GM23338 (cell line): ENCODE measurements around the gene ADPGK. TPM values are rescaled to one million over a fixed set of nuclear protein-coding genes. Genes with fewer than 3 reads are reported as not detected.

Experiments used
- ATAC-seq: fragments of 200-7000 bp; cut with Tn5 transposase; 3 replicates; pipeline ENCODE4 v1.9.1; 2020
- DNase-seq: peaks from one replicate; pipeline ENCODE4 v3.0.0-alpha.2; 2015; ENCODE audit warnings: low spot score
- H2AFZ ChIP-seq: fragments of 200-600 bp; sonication (generic); 2 replicates; pipeline ENCODE4 v1.8.0; 2016; ENCODE audit warnings: antibody characterized with exemption, mild to moderate bottlenecking, moderate library complexity
- H3F3A ChIP-seq: fragments of 200-600 bp; sonication (generic); replicated peaks from 2 replicates; pipeline ENCODE4 v1.8.0; 2017; ENCODE audit warnings: antibody characterized with exemption, mixed run types, low read depth
- H3K27ac ChIP-seq: fragments of 200-600 bp; sonication (generic); 2 replicates; pipeline ENCODE4 v1.6.1; 2016; ENCODE audit warnings: low read depth
- H3K27me3 ChIP-seq: fragments of 200-600 bp; sonication (generic); 2 replicates; pipeline ENCODE4 v1.8.0; 2016; ENCODE audit warnings: mild to moderate bottlenecking, mixed run types, moderate library complexity; ENCODE audit not compliant: insufficient read depth
- H3K36me3 ChIP-seq: fragments of 200-600 bp; sonication (generic); 2 replicates; pipeline ENCODE4 v1.8.0; 2016; ENCODE audit warnings: mild to moderate bottlenecking; ENCODE audit not compliant: insufficient read depth
- H3K4me1 ChIP-seq: fragments of 200-600 bp; sonication (generic); 2 replicates; pipeline ENCODE4 v1.8.0; 2016; ENCODE audit warnings: mild to moderate bottlenecking, moderate library complexity; ENCODE audit not compliant: insufficient read depth
- H3K4me2 ChIP-seq: fragments of 200-600 bp; sonication (generic); 2 replicates; pipeline ENCODE4 v1.7.1; 2017; ENCODE audit warnings: mixed run types
- H3K4me3 ChIP-seq: fragments of 200-600 bp; sonication (generic); 2 replicates; pipeline ENCODE4 v1.6.1; 2016; ENCODE audit warnings: mixed run types
- H3K79me2 ChIP-seq: fragments of 200-600 bp; sonication (generic); replicated peaks from 2 replicates; pipeline ENCODE4 v1.8.0; 2017; ENCODE audit warnings: mild to moderate bottlenecking; ENCODE audit not compliant: insufficient read depth
- H3K9me2 ChIP-seq: fragments of 200-600 bp; sonication (generic); 2 replicates; pipeline ENCODE4 v1.8.0; 2017; ENCODE audit not compliant: insufficient read depth
- H4K20me1 ChIP-seq: fragments of 200-600 bp; sonication (generic); replicated peaks from 2 replicates; pipeline ENCODE4 v1.8.0; 2017; ENCODE audit warnings: mild to moderate bottlenecking; ENCODE audit not compliant: insufficient read depth
- H3K27ac Mint-ChIP-seq: 2 replicates; pipeline ENCODE4 v1.8.0; 2020; ENCODE audit warnings: inconsistent platforms, mild to moderate bottlenecking, moderate library complexity, mixed read lengths
- H3K27me3 Mint-ChIP-seq: 3 replicates; pipeline ENCODE4 v1.8.0; 2022; ENCODE audit warnings: low read depth, mild to moderate bottlenecking, moderate library complexity, mixed read lengths, inconsistent platforms; ENCODE audit not compliant: insufficient read depth, poor library complexity
- H3K36me3 Mint-ChIP-seq: 3 replicates; pipeline ENCODE4 v1.8.0; 2021; ENCODE audit warnings: low read depth, mild to moderate bottlenecking, inconsistent platforms, moderate library complexity, mixed read lengths
- H3K4me1 Mint-ChIP-seq: 3 replicates; pipeline ENCODE4 v1.8.0; 2020; ENCODE audit warnings: mild to moderate bottlenecking, inconsistent platforms, mixed read lengths
- H3K4me3 Mint-ChIP-seq: 3 replicates; pipeline ENCODE4 v1.8.0; 2021; ENCODE audit warnings: moderate library complexity, mild to moderate bottlenecking, inconsistent platforms, mixed read lengths
- H3K9me3 Mint-ChIP-seq: 3 replicates; pipeline ENCODE4 v1.8.0; 2020; ENCODE audit warnings: moderate library complexity, mild to moderate bottlenecking, inconsistent platforms, mixed read lengths
- CREB1 ChIP-seq: fragments of 250-450 bp; sonication (Bioruptor Pico); IDR thresholded peaks from 2 replicates; pipeline ENCODE4 v1.5.0; 2020; ENCODE audit warnings: low read depth, mild to moderate bottlenecking, moderate library complexity
- EZH2phosphoT487 ChIP-seq: fragments of 200-600 bp; sonication (generic); IDR thresholded peaks from one replicate; pipeline ENCODE4 v1.8.1; 2018; ENCODE audit warnings: antibody characterized with exemption; ENCODE audit not compliant: unreplicated experiment
- JUNB ChIP-seq: IDR thresholded peaks from one replicate; pipeline ENCODE4 v1.6.1; 2016; ENCODE audit warnings: antibody characterized with exemption; ENCODE audit not compliant: unreplicated experiment
- STAT1 ChIP-seq: IDR thresholded peaks from one replicate; pipeline ENCODE4 v1.6.1; 2016; ENCODE audit warnings: antibody characterized with exemption; ENCODE audit not compliant: unreplicated experiment
- ZNF114 ChIP-seq: fragments of 250-450 bp; sonication (Bioruptor Pico); IDR thresholded peaks from 2 replicates; pipeline ENCODE4 v1.5.0; 2020; ENCODE audit warnings: mild to moderate bottlenecking, moderate library complexity
- polyA plus RNA-seq: library from polyadenylated mRNA; unstranded; fragments of >200 nt; fragmentation: Nextera tagmentation; extraction: Ambion mirVana; gene quantifications from 2 replicates; pipeline ENCODE4 v1.2.1, GENCODE V29; 2016
- total RNA-seq: library from RNA; depleted of rRNA; stranded (reverse); fragments of >200 nt; shearing (Covaris generic); gene quantifications from 2 replicates; pipeline ENCODE4 v1.2.3, GENCODE V29; 2014
- TF ChIP-seq, protein P1 (sequence below): fragments of 250-450 bp; sonication (Bioruptor Pico); IDR thresholded peaks from 2 replicates; pipeline ENCODE4 v1.5.0; 2020; ENCODE audit warnings: mild to moderate bottlenecking, moderate library complexity
- TF ChIP-seq, protein P2 (sequence below): IDR thresholded peaks from one replicate; pipeline ENCODE4 v1.6.1; 2018; ENCODE audit warnings: antibody characterized with exemption; ENCODE audit not compliant: unreplicated experiment
- TF ChIP-seq, protein P3 (sequence below), 2 experiments: fragments of 200-600 bp in 1 of 2; sonication (generic) in 1 of 2; conservative IDR thresholded peaks; 2 replicates each; pipeline versions ENCODE4 v1.5.1 to v1.6.1; 2016 to 2017; ENCODE audit warnings: antibody characterized with exemption in 2 of 2, low read depth in 2 of 2, mild to moderate bottlenecking in 2 of 2, moderate library complexity in 1 of 2

Gene ADPGK
- total and polyA plus RNA-seq, 2 experiments from 2014 or later = 21.5 to 57.0 TPM

DNA sequence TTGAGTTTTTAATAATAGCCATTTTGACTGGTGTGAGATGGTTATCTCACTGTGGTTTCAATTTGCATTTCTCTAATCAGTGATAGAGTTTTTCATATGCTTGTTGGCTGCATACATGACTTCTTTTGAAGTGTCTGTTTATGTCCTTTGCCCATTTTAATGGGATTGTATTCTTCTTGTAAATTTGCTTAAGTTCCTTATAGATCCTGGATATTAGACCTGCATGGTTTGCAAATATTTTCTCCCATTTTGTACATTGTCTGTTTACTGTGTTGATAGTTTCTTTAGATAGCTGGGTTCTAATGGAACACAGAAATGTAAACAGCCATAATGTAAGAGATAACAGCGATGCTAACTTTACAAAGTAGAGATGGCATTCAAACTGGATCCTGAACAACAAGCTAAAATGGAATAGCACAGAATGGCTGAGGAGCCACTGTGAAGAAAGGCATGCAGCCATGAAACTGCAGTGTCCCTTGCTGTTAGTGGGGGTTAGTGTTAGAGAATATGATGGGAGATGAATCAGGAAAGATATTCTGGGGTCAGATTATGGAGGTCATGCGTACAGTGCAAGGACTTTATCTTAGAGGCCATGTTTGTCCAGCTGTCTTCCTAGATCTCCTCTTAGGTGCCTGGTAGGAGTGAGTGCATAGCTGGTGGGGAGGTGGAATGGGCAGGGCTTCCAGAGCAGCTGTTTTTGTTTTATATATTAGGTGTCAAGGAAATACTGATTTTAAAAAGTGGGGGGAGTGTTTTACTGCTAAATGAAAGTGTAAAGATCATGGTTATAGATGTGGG is 49.4 kb downstream of the ADPGK start:
- ATAC-seq (no peak), DNase-seq (no peak)
- no peaks in the 10 kb centered on the region; the same call in 2 of the 3 replicates for H3K9me3 Mint-ChIP-seq
- peaks cover 43% of the 10 kb centered on the region for H3K36me3 Mint-ChIP-seq
- Histone ChIP-seq H3K4me3 (no peak overlapping the region), H2AFZ (no peak overlapping the region), H4K20me1 (no peaks in the 10 kb centered on the region; the same call in none of the 2 replicates), H3K27me3 (no peaks in the 10 kb centered on the region), H3F3A (no peaks in the 10 kb centered on the region), H3K79me2 (no peaks in the 10 kb centered on the region), H3K4me1 (no peaks in the 10 kb centered on the region), H3K9me2 (no peaks in the 10 kb centered on the region), H3K27ac (no peak overlapping the region), H3K4me2 (no peak overlapping the region), H3K36me3 (peaks cover 28% of the 10 kb centered on the region)
- H3K27me3 Mint-ChIP-seq = peaks cover 3% of the 10 kb centered on the region
- H3K4me3 Mint-ChIP-seq = no peak overlapping the region
- H3K27ac Mint-ChIP-seq = no peak overlapping the region
- no peak for TF ChIP-seq CREB1 (CRISPR knock-in tag)
- TF ChIP-seq, protein P1, sequence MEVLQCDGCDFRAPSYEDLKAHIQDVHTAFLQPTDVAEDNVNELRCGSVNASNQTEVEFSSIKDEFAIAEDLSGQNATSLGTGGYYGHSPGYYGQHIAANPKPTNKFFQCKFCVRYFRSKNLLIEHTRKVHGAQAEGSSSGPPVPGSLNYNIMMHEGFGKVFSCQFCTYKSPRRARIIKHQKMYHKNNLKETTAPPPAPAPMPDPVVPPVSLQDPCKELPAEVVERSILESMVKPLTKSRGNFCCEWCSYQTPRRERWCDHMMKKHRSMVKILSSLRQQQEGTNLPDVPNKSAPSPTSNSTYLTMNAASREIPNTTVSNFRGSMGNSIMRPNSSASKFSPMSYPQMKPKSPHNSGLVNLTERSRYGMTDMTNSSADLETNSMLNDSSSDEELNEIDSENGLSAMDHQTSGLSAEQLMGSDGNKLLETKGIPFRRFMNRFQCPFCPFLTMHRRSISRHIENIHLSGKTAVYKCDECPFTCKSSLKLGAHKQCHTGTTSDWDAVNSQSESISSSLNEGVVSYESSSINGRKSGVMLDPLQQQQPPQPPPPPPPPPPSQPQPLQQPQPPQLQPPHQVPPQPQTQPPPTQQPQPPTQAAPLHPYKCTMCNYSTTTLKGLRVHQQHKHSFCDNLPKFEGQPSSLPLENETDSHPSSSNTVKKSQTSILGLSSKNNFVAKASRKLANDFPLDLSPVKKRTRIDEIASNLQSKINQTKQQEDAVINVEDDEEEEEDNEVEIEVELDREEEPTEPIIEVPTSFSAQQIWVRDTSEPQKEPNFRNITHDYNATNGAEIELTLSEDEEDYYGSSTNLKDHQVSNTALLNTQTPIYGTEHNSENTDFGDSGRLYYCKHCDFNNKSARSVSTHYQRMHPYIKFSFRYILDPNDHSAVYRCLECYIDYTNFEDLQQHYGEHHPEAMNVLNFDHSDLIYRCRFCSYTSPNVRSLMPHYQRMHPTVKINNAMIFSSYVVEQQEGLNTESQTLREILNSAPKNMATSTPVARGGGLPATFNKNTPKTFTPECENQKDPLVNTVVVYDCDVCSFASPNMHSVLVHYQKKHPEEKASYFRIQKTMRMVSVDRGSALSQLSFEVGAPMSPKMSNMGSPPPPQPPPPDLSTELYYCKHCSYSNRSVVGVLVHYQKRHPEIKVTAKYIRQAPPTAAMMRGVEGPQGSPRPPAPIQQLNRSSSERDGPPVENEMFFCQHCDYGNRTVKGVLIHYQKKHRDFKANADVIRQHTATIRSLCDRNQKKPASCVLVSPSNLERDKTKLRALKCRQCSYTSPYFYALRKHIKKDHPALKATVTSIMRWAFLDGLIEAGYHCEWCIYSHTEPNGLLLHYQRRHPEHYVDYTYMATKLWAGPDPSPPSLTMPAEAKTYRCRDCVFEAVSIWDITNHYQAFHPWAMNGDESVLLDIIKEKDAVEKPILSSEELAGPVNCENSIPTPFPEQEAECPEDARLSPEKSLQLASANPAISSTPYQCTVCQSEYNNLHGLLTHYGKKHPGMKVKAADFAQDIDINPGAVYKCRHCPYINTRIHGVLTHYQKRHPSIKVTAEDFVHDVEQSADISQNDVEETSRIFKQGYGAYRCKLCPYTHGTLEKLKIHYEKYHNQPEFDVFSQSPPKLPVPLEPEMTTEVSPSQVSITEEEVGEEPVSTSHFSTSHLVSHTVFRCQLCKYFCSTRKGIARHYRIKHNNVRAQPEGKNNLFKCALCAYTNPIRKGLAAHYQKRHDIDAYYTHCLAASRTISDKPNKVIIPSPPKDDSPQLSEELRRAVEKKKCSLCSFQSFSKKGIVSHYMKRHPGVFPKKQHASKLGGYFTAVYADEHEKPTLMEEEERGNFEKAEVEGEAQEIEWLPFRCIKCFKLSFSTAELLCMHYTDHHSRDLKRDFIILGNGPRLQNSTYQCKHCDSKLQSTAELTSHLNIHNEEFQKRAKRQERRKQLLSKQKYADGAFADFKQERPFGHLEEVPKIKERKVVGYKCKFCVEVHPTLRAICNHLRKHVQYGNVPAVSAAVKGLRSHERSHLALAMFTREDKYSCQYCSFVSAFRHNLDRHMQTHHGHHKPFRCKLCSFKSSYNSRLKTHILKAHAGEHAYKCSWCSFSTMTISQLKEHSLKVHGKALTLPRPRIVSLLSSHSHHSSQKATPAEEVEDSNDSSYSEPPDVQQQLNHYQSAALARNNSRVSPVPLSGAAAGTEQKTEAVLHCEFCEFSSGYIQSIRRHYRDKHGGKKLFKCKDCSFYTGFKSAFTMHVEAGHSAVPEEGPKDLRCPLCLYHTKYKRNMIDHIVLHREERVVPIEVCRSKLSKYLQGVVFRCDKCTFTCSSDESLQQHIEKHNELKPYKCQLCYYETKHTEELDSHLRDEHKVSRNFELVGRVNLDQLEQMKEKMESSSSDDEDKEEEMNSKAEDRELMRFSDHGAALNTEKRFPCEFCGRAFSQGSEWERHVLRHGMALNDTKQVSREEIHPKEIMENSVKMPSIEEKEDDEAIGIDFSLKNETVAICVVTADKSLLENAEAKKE (CRISPR knock-in tag) = no peak
- no peak for TF ChIP-seq STAT1
- no peak for TF ChIP-seq ZNF114 (CRISPR knock-in tag)
- H3K4me1 Mint-ChIP-seq = no peaks in the 10 kb centered on the region

DNA sequence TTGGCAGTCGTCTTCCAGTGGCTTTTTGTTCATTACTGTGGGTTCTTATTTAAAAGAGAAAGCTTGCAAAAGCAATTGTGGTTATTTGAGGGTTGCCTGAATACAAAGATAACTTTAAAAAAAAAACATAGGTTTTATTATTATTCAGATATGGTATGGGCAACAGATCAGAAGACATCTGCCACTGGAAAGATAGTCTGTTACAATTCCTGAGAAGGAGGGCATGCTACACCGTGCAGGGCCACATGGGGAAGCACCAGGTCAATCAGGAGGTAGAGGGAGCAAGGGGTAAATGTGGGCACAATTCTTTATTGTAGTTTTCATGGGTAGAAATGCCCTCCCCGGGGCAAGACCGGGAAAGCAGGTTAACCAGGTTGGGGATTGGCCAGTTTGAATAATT is 51.0 kb downstream of the ADPGK start:
- H3K27ac Mint-ChIP-seq = no peak overlapping the region
- no peak for TF ChIP-seq JUNB
- no peak for TF ChIP-seq ZNF114 (CRISPR knock-in tag)
- TF ChIP-seq, protein P2, sequence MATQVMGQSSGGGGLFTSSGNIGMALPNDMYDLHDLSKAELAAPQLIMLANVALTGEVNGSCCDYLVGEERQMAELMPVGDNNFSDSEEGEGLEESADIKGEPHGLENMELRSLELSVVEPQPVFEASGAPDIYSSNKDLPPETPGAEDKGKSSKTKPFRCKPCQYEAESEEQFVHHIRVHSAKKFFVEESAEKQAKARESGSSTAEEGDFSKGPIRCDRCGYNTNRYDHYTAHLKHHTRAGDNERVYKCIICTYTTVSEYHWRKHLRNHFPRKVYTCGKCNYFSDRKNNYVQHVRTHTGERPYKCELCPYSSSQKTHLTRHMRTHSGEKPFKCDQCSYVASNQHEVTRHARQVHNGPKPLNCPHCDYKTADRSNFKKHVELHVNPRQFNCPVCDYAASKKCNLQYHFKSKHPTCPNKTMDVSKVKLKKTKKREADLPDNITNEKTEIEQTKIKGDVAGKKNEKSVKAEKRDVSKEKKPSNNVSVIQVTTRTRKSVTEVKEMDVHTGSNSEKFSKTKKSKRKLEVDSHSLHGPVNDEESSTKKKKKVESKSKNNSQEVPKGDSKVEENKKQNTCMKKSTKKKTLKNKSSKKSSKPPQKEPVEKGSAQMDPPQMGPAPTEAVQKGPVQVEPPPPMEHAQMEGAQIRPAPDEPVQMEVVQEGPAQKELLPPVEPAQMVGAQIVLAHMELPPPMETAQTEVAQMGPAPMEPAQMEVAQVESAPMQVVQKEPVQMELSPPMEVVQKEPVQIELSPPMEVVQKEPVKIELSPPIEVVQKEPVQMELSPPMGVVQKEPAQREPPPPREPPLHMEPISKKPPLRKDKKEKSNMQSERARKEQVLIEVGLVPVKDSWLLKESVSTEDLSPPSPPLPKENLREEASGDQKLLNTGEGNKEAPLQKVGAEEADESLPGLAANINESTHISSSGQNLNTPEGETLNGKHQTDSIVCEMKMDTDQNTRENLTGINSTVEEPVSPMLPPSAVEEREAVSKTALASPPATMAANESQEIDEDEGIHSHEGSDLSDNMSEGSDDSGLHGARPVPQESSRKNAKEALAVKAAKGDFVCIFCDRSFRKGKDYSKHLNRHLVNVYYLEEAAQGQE = no peak
- TF ChIP-seq, protein P3, sequence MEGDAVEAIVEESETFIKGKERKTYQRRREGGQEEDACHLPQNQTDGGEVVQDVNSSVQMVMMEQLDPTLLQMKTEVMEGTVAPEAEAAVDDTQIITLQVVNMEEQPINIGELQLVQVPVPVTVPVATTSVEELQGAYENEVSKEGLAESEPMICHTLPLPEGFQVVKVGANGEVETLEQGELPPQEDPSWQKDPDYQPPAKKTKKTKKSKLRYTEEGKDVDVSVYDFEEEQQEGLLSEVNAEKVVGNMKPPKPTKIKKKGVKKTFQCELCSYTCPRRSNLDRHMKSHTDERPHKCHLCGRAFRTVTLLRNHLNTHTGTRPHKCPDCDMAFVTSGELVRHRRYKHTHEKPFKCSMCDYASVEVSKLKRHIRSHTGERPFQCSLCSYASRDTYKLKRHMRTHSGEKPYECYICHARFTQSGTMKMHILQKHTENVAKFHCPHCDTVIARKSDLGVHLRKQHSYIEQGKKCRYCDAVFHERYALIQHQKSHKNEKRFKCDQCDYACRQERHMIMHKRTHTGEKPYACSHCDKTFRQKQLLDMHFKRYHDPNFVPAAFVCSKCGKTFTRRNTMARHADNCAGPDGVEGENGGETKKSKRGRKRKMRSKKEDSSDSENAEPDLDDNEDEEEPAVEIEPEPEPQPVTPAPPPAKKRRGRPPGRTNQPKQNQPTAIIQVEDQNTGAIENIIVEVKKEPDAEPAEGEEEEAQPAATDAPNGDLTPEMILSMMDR (conservative IDR thresholded peaks at IDR 0.05; ENCODE audit: low read depth in 2 of 2) = peak; percentile 19 to 31; a peak in 1 of 4 replicates
- TF ChIP-seq EZH2phosphoT487 = no peak

More for the DNA sequence above, 51.0 kb downstream of the ADPGK start:
- Mint-ChIP-seq H3K4me1 (no peaks in the 10 kb centered on the region; the same call in 2 of the 3 replicates), H3K4me3 (no peak overlapping the region), H3K36me3 (peaks cover 36% of the 10 kb centered on the region), H3K9me3 (no peaks in the 10 kb centered on the region), H3K27me3 (peaks cover 5% of the 10 kb centered on the region)
- Histone ChIP-seq H3F3A (no peaks in the 10 kb centered on the region), H3K36me3 (peaks cover 21% of the 10 kb centered on the region), H3K79me2 (no peaks in the 10 kb centered on the region), H3K27ac (no peak overlapping the region), H3K27me3 (no peaks in the 10 kb centered on the region), H3K4me3 (no peak overlapping the region), H3K9me2 (no peaks in the 10 kb centered on the region), H3K4me1 (peaks cover 10% of the 10 kb centered on the region), H4K20me1 (no peaks in the 10 kb centered on the region; the same call in 1 of the 2 replicates), H3K4me2 (no peak overlapping the region), H2AFZ (no peak overlapping the region)
- peak; percentile 70 for ATAC-seq
- peak; percentile 21 for DNase-seq
